CD4-positive, alpha-beta T cell treated with Interleukin-15 for 1 hour (primary cell): Measurements from ENCODE around the gene COL27A1.
A peak's percentile ranks its signal among the peaks of the same experiment; 100 is the strongest.

Experiments
- DNase-seq: peaks from one replicate; pipeline ENCODE4 v3.0.0-alpha.2; 2020

Gene COL27A1

GRCh38 chr9:114250648-114251047 lies 95.3 kb downstream of the COL27A1 start:
- no peak for DNase-seq

DNA sequence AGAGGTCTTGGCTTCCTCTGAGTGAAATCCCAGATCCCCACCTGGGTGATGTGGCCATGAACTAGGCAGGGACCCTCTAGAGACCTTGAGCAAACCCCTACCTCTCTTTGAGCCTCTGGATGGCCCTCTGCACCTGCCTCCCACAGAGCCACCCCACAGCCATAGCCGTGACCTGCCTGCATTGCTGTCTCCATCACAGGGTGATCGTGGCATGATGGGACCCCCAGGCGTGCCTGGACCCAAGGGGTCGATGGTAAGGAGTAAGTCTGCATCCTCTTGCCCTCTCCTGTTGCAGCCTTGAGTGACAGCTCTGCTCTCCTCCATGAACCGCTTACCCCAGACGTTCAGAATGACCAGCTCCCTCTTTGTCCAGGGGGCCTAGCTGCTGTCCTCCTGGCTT lies 97.1 kb downstream of the COL27A1 start:
- DNase-seq: no peak

- no peak for DNase-seq
Measured at GRCh38 chr9:114256827-114257328, 101.5 kb downstream of the COL27A1 start.

GRCh38 chr9:114258218-114258617 lies 102.9 kb downstream of the COL27A1 start:
- DNase-seq: no peak

GRCh38 chr9:114258866-114259797 lies 103.8 kb downstream of the COL27A1 start:
- DNase-seq: no peak

DNA sequence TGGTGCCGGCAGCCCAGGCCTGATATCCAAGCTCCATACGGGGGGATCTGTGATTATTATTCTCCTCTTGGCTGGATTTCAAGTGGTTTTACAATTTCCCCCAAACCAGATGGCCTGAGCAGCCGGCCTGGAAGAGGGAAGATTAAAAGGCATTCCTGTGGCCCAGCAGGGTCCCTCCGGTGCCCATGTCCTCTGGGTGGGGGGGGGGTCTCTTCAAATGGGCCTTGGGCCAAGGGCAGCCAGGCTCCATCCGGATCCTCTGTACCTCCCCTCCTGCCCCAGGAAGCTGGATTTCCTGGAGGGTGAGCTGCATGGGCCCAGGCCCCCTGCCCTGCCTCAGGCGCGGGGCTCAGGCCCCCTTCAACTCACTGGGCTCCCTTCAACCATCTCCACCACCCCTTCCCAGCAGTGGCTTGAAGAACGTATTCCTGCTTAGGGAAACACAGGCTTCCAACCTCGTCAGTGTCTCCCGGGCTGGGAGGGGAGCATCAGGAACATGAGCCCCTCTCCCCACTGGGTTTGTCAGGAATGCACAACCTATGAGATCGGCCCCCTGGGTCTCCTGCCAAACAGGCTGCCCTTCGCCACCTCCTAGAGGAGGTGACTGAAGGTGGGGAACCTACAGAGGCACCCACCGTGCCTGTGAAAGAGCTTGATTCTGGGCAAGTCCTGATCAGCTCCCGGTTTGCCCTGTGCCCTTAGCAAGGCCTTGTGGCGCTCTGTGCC lies 104.6 kb downstream of the COL27A1 start:
- DNase-seq: no peak

GRCh38 chr9:114261026-114261425 lies 105.7 kb downstream of the COL27A1 start:
- no peak for DNase-seq

DNA sequence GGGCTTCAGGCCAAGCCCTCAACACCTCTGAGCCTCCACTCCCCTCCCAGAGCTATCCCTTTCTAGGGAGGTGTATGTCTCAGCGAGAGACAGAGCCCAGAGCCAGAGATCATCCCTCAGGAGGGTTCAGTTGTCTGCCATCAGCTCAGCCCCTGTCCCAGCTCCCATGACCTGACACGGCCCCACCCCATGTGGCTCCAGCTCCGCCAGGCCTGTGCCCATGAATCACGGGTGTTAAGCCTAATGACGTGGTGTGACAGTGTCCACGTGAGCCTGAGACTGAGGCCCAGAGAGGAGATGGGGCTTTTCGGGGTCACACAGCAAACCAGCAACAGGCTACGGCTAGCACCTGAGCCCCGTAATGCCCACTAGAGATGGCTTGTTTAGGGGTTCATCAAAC lies 106.7 kb downstream of the COL27A1 start:
- no peak for DNase-seq

GRCh38 chr9:114263853-114264510 lies 108.6 kb downstream of the COL27A1 start:
- no peak for DNase-seq

DNA sequence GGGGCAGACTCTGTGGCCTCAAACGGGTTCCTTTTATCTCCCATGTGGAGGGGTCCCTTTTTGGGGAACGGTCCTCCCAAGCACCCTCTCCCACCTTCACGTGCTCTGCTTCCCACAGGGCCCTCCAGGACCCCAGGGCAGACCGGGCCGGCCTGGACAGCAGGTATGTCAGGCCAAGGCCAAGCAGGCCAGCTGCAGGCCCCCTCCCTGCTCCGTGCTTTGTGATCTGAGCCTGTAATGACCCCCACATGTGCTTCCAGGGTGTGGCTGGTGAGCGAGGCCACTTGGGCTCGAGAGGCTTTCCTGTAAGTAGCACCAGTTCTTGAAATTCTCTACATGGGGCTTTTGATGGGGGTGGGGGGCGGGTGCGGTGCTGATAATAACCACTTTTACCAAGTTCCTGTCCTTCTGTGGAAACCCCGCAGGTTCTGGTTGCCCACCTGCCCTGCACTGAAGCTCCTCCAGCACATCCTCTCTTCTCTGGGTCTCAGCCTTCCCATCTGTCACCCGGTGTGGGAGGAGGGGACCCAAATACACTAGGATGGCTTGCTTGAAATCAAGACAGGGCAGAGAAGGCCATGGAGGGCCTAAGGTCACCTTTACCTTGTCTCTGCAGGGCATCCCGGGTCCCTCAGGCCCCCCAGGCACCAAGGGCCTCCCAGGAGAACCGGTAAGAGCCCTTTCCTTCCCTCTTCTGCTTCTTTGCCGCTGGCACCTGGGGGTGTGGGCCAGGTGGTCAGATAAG lies 109.6 kb downstream of the COL27A1 start:
- no peak for DNase-seq

DNA sequence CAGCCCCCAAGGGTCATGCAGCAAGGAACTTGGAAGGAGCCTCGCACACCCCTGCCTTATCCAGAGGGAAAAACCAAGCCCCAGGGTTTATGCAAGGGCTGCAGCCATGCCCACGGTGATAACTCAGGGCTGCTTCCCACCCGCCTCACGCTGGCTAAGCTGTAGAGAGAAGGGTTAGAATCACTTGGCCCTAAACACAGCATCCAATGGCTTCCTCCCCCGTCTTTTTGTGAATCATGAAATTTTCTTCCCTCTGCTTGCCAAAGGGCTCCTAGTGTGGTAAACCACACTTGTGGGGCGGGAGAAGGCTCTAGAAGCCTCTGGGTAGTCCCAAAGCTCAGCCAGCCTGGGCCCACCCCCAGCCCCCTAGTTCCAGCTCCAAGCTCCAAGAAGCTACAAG lies 111.6 kb downstream of the COL27A1 start:
- DNase-seq: no peak

GRCh38 chr9:114269023-114269422 lies 113.7 kb downstream of the COL27A1 start:
- no peak for DNase-seq

- no peak for DNase-seq
Measured at GRCh38 chr9:114270120-114270975, 115.0 kb downstream of the COL27A1 start.

GRCh38 chr9:114271556-114272510 lies 116.5 kb downstream of the COL27A1 start:
- no peak for DNase-seq

- peak; percentile 3 for DNase-seq
Measured at GRCh38 chr9:114272739-114273431, 117.5 kb downstream of the COL27A1 start.

DNA sequence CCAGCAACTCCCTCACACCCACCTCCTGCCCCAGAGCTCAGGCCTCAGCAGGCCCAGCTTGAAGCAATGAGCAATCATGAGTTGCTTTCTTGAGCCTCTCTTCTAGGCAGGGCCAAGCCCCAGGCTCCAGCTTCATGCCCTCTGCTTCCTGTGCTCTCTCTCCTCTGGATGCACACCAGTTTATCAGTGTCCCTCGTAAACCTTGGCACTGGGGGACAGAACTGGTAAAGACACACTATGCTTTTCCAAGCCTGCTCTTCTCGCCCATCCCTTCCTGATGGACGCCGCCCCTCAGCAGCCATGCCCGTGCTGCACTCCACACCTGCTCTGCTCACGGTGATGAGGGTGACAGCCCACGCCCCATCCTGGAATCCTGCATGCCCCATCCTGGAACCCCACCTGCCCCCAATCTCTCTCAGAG lies 118.1 kb downstream of the COL27A1 start:
- DNase-seq: peak; percentile 2

- no peak for DNase-seq
Measured at GRCh38 chr9:114274217-114274616, 118.9 kb downstream of the COL27A1 start.

DNA sequence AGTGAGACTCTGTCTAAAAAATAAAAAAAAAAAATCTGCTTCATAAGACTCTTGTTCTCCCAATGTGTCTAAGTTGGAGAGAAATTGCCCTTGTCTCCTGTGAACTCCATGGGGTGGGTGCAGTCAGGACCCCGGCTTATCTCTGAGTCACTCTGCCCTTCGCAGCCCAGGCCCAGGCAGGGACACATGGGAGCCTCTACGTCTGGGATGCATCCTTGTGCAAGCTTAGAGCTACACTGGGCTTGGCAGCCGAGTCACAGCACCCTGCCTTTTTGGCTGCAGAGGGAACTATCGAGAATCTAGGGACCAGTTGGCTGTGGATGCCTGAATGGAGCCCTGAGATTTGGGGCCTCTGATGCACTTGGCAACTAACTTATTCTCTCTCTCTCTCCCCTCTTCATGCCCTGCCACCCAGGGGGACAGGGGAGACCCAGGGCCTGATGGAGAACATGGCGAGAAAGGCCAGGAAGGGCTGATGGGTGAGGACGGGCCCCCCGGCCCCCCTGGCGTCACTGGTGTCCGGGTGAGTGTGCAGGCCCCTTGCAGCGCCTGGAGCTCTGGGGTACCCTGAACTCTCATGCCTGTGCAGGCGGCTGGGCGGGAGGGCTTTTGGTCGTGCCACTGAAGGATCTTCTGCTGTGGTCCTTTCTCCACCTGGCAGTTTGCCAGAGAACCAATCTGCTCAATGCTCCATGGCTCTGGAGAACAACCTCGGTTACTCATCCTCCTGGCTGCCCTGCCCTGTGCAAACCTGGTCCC lies 120.1 kb downstream of the COL27A1 start:
- DNase-seq: peak; percentile 13
